ENCODE measurements around the gene FAM20A.

FAM20A gene

DNA sequence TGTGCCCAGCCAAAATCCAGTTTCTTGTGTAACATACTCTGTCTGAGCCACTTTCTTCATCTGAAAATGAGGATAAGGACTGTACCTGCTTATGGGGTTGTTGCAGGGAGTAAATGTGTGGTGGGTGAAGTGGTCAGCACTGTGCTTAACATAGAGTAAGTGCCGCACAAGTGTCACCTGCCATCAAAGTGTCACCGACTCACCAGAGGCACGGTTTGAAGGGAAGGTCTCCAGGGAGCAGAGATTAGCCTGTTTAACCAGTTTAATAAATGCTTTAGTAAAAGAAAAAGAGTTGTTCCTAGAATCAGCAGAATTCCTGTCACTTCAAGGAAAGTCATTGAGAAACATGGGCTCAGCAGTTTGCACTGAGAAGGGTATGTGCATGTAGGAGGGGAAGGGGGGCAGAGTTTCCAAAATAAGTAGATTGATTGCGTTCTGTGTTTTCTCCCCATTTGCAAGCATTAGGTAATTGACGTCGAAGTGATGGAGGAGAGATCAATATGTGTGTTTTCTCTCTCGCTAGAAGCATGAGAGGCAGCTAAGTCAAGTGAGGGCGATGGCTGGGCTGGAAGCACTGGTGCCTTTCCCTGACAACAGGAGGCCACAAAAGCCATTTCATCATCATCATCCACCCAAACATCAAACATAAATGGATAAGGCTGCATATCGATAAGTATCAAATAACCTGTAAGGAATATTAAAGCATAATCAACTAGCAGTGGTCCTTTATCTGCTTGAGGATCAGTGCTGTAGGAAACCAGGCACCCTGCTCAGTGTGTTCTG, 19.1 kb downstream of the FAM20A start:
- no peak overlapping the region for H3K4me3 ChIP-seq (ENCODE audit: low read depth, low read length)
- TF ChIP-seq, protein P1, sequence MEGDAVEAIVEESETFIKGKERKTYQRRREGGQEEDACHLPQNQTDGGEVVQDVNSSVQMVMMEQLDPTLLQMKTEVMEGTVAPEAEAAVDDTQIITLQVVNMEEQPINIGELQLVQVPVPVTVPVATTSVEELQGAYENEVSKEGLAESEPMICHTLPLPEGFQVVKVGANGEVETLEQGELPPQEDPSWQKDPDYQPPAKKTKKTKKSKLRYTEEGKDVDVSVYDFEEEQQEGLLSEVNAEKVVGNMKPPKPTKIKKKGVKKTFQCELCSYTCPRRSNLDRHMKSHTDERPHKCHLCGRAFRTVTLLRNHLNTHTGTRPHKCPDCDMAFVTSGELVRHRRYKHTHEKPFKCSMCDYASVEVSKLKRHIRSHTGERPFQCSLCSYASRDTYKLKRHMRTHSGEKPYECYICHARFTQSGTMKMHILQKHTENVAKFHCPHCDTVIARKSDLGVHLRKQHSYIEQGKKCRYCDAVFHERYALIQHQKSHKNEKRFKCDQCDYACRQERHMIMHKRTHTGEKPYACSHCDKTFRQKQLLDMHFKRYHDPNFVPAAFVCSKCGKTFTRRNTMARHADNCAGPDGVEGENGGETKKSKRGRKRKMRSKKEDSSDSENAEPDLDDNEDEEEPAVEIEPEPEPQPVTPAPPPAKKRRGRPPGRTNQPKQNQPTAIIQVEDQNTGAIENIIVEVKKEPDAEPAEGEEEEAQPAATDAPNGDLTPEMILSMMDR (IDR thresholded peaks at IDR 0.05; ENCODE audit: borderline replicate concordance, insufficient read depth, low read depth, low read length), result no peak

- TF ChIP-seq, protein P1 (IDR thresholded peaks at IDR 0.05; ENCODE audit: borderline replicate concordance, insufficient read depth, low read depth, low read length), result no peak
- H3K4me3 ChIP-seq (ENCODE audit: low read depth, low read length), result no peak overlapping the region
Measured at GRCh38 chr17:68580236-68580770, 20.9 kb downstream of the FAM20A start.

- TF ChIP-seq, protein P1 (IDR thresholded peaks at IDR 0.05; ENCODE audit: borderline replicate concordance, insufficient read depth, low read depth, low read length), result no peak
Measured at GRCh38 chr17:68579194-68579927, 21.8 kb downstream of the FAM20A start.

GRCh38 chr17:68578236-68578635, 22.9 kb downstream of the FAM20A start:
- TF ChIP-seq, protein P1 (IDR thresholded peaks at IDR 0.05; ENCODE audit: borderline replicate concordance, insufficient read depth, low read depth, low read length), result no peak
- H3K4me3 ChIP-seq (ENCODE audit: low read depth, low read length), result no peak overlapping the region

More at GRCh38 chr17:68579194-68579927, 21.8 kb downstream of the FAM20A start:
- H3K4me3 ChIP-seq (ENCODE audit: low read depth, low read length), result no peak overlapping the region

- no peak overlapping the region for H3K4me3 ChIP-seq (ENCODE audit: low read depth, low read length)
Measured at GRCh38 chr17:68577497-68577821, 23.7 kb downstream of the FAM20A start.

GRCh38 chr17:68576811-68577496, 24.2 kb downstream of the FAM20A start:
- no peak overlapping the region for H3K4me3 ChIP-seq (ENCODE audit: low read depth, low read length)
- TF ChIP-seq, protein P1 (IDR thresholded peaks at IDR 0.05; ENCODE audit: borderline replicate concordance, insufficient read depth, low read depth, low read length), result no peak

More at GRCh38 chr17:68577497-68577821, 23.7 kb downstream of the FAM20A start:
- TF ChIP-seq, protein P1 (IDR thresholded peaks at IDR 0.05; ENCODE audit: borderline replicate concordance, insufficient read depth, low read depth, low read length), result no peak
